ENCODE measurements around the gene HPCAL1. TPM values are rescaled to one million over a fixed set of nuclear protein-coding genes. Genes with fewer than 3 reads are reported as not detected.

HPCAL1 gene
- total RNA-seq, 1 donor from 2014 or later: 17.3 TPM

- H3K4me3 Mint-ChIP-seq: no peak overlapping the region
- peaks cover 52% of the 10 kb centered on the region for H3K4me1 Mint-ChIP-seq
- no peak overlapping the region for H3K27ac Mint-ChIP-seq (ENCODE audit: unreplicated experiment)
- TF ChIP-seq CTCF (conservative IDR thresholded peaks at IDR 0.05): no peak
- DNase-seq (ENCODE audit: low read depth, low spot score): no peak
- no peaks in the 10 kb centered on the region for H3K9me3 Mint-ChIP-seq
- H3K36me3 Mint-ChIP-seq (ENCODE audit: low read depth): no peaks in the 10 kb centered on the region
- no peaks in the 10 kb centered on the region for H3K27me3 Mint-ChIP-seq (ENCODE audit: low read depth)
These were observed 75.0 kb downstream of the HPCAL1 start for GRCh38 chr2:10377747-10378085.

DNA sequence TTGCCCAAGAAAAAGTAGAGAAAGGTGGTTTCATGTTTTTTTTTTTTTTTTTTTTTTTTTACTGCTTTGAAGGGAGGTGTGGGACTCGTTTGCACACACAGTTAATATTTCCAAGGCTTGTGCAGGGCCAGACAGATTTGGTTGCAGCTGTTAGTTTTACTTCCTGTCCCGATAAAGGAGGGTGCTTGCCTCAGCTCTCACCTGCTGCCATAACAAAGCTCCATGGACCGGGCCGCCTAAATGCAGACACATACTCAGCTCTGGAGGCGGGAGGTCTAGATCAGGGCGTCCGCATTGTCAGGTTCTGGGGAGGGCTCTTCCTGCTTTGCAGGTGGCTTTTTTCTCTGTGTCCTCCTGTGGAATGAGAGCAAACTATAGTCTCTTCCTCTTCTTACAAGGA is 75.5 kb downstream of the HPCAL1 start:
- TF ChIP-seq CTCF (conservative IDR thresholded peaks at IDR 0.05): no peak
- Mint-ChIP-seq H3K27me3 (ENCODE audit: low read depth) (no peaks in the 10 kb centered on the region), H3K4me1 (peaks cover 47% of the 10 kb centered on the region), H3K27ac (ENCODE audit: unreplicated experiment) (no peak overlapping the region), H3K36me3 (ENCODE audit: low read depth) (no peaks in the 10 kb centered on the region), H3K4me3 (no peak overlapping the region), H3K9me3 (no peaks in the 10 kb centered on the region)
- no peak for DNase-seq (ENCODE audit: low read depth, low spot score)

GRCh38 chr2:10380048-10380926 is 77.6 kb downstream of the HPCAL1 start:
- H3K27me3 Mint-ChIP-seq (ENCODE audit: low read depth): no peaks in the 10 kb centered on the region
- H3K9me3 Mint-ChIP-seq: no peaks in the 10 kb centered on the region
- no peak for DNase-seq (ENCODE audit: low read depth, low spot score)
- peak overlapping the region; percentile 66 for H3K27ac Mint-ChIP-seq (ENCODE audit: unreplicated experiment)
- no peaks in the 10 kb centered on the region for H3K36me3 Mint-ChIP-seq (ENCODE audit: low read depth)
- H3K4me3 Mint-ChIP-seq: no peak overlapping the region
- no peak for TF ChIP-seq CTCF (conservative IDR thresholded peaks at IDR 0.05)
- peaks cover 37% of the 10 kb centered on the region for H3K4me1 Mint-ChIP-seq

- H3K4me3 Mint-ChIP-seq: no peak overlapping the region
- no peaks in the 10 kb centered on the region for H3K27me3 Mint-ChIP-seq (ENCODE audit: low read depth)
- DNase-seq (ENCODE audit: low read depth, low spot score): no peak
- no peak for TF ChIP-seq CTCF (conservative IDR thresholded peaks at IDR 0.05)
- peaks cover 34% of the 10 kb centered on the region for H3K4me1 Mint-ChIP-seq
- no peaks in the 10 kb centered on the region for H3K9me3 Mint-ChIP-seq
- H3K36me3 Mint-ChIP-seq (ENCODE audit: low read depth): no peaks in the 10 kb centered on the region
- H3K27ac Mint-ChIP-seq (ENCODE audit: unreplicated experiment): no peak overlapping the region
These were observed 79.3 kb downstream of the HPCAL1 start for GRCh38 chr2:10381997-10382353.

DNA sequence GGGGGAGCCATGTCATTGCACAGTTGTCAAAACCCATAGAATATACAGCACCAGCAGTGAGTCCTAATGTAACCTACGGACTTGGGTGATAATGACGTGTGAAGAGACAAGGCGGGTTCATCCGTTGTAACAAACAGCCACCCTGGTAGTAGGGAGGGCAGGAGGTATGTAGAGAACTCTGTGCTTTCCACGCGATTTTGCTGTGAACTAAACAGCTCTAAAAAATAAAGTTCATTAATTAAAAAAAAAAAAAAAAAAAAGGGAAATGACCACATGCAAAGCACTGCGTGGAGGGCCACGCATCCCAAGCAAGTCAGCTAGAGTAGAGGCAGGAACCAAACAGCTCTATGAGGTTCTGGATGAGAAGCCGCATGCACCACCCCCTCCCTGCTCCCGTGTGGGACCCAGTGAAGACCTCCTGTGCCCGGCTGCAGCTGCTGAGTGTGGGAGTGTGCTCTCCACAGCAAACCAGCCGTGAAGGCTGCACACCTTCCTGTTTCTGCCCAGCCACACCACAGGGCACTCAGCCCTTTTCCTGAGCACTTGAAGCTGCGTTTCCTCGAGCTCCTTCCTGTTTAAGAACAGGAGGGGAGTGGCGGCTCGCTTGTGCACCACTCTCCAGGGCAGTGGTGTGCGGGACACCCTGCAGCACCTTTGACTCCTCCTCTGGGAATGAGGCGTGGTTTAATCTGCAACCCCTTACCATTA is 79.8 kb downstream of the HPCAL1 start:
- no peak for DNase-seq (ENCODE audit: low read depth, low spot score)
- H3K36me3 Mint-ChIP-seq (ENCODE audit: low read depth): no peaks in the 10 kb centered on the region
- H3K4me1 Mint-ChIP-seq: peaks cover 34% of the 10 kb centered on the region

More for the DNA sequence above, 79.8 kb downstream of the HPCAL1 start:
- TF ChIP-seq CTCF (conservative IDR thresholded peaks at IDR 0.05): no peak
- Mint-ChIP-seq H3K4me3 (no peak overlapping the region), H3K27ac (ENCODE audit: unreplicated experiment) (no peak overlapping the region), H3K27me3 (ENCODE audit: low read depth) (no peaks in the 10 kb centered on the region), H3K9me3 (no peaks in the 10 kb centered on the region)

Measured in neural crest cell (in vitro differentiated cells).